ENCODE data around the gene TRAF7.

Gene TRAF7

GRCh38 chr16:2190659-2191445 lies 35.3 kb downstream of the TRAF7 start:
- Histone ChIP-seq H3K9ac (ENCODE audit: low read length) (no peak overlapping the region), H2AFZ (ENCODE audit: low read length) (no peak overlapping the region), H3K36me3 (replicated peaks; ENCODE audit: insufficient read depth, low read length) (no peaks in the 10 kb centered on the region)

GRCh38 chr16:2191446-2191706 lies 35.8 kb downstream of the TRAF7 start:
- no peak overlapping the region for H3K9ac ChIP-seq (ENCODE audit: low read length)
- H3F3A ChIP-seq (ENCODE audit: insufficient read depth, low read length), result no peaks in the 10 kb centered on the region
- H3K9me2 ChIP-seq (replicated peaks; ENCODE audit: insufficient read depth, low read length), result no peaks in the 10 kb centered on the region
- no peaks in the 10 kb centered on the region for H3K79me2 ChIP-seq (ENCODE audit: low read length)
- H3K27ac ChIP-seq (ENCODE audit: low read length), result no peak overlapping the region
- no peaks in the 10 kb centered on the region for H4K20me1 ChIP-seq (ENCODE audit: insufficient read depth, low read length)
- H3K4me3 ChIP-seq (ENCODE audit: low read length), result no peak overlapping the region
- no peak for DNase-seq
- H3K4me2 ChIP-seq (ENCODE audit: low read depth, low read length), result no peak overlapping the region
- H3K27me3 ChIP-seq (replicated peaks; ENCODE audit: insufficient read depth, low read length), result peaks cover 84% of the 10 kb centered on the region
- no peaks in the 10 kb centered on the region for H3K36me3 ChIP-seq (replicated peaks; ENCODE audit: insufficient read depth, low read length)
- no peaks in the 10 kb centered on the region for H3K9me3 ChIP-seq (replicated peaks; ENCODE audit: insufficient read depth, low read length)
- TF ChIP-seq EZH2 (optimal IDR thresholded peaks at IDR 0.05; ENCODE audit: low read depth, low read length) (no peak), CTCF (IDR thresholded peaks at IDR 0.05; ENCODE audit: low read length) (no peak), EZH2phosphoT487 (IDR thresholded peaks at IDR 0.05; ENCODE audit: low read length) (no peak)
- H3K4me1 ChIP-seq (ENCODE audit: low read length), result no peaks in the 10 kb centered on the region
- H2AFZ ChIP-seq (ENCODE audit: low read length), result no peak overlapping the region

More at GRCh38 chr16:2190659-2191445, 35.3 kb downstream of the TRAF7 start:
- no peaks in the 10 kb centered on the region for H3K79me2 ChIP-seq (ENCODE audit: low read length)
- TF ChIP-seq EZH2 (optimal IDR thresholded peaks at IDR 0.05; ENCODE audit: low read depth, low read length) (no peak), CTCF (IDR thresholded peaks at IDR 0.05; ENCODE audit: low read length) (no peak), EZH2phosphoT487 (IDR thresholded peaks at IDR 0.05; ENCODE audit: low read length) (no peak)
- H3K4me1 ChIP-seq (ENCODE audit: low read length), result no peaks in the 10 kb centered on the region
- no peak overlapping the region for H3K4me3 ChIP-seq (ENCODE audit: low read length)
- no peak overlapping the region for H3K4me2 ChIP-seq (ENCODE audit: low read depth, low read length)
- H4K20me1 ChIP-seq (ENCODE audit: insufficient read depth, low read length), result no peaks in the 10 kb centered on the region
- H3F3A ChIP-seq (ENCODE audit: insufficient read depth, low read length), result no peaks in the 10 kb centered on the region
- DNase-seq, result no peak
- no peak overlapping the region for H3K27ac ChIP-seq (ENCODE audit: low read length)
- H3K27me3 ChIP-seq (replicated peaks; ENCODE audit: insufficient read depth, low read length), result peaks cover 88% of the 10 kb centered on the region
- H3K9me2 ChIP-seq (replicated peaks; ENCODE audit: insufficient read depth, low read length), result no peaks in the 10 kb centered on the region
- H3K9me3 ChIP-seq (replicated peaks; ENCODE audit: insufficient read depth, low read length), result no peaks in the 10 kb centered on the region

- no peaks in the 10 kb centered on the region for H3K4me1 ChIP-seq (ENCODE audit: low read length)
- no peak overlapping the region for H3K4me2 ChIP-seq (ENCODE audit: low read depth, low read length)
- no peaks in the 10 kb centered on the region for H3K9me3 ChIP-seq (replicated peaks; ENCODE audit: insufficient read depth, low read length)
- H3K9ac ChIP-seq (ENCODE audit: low read length), result no peak overlapping the region
- no peaks in the 10 kb centered on the region for H3F3A ChIP-seq (ENCODE audit: insufficient read depth, low read length)
- H3K9me2 ChIP-seq (replicated peaks; ENCODE audit: insufficient read depth, low read length), result no peaks in the 10 kb centered on the region
- H3K27me3 ChIP-seq (replicated peaks; ENCODE audit: insufficient read depth, low read length), result peaks cover 84% of the 10 kb centered on the region
- H3K27ac ChIP-seq (ENCODE audit: low read length), result no peak overlapping the region
- no peak overlapping the region for H3K4me3 ChIP-seq (ENCODE audit: low read length)
- no peak overlapping the region for H2AFZ ChIP-seq (ENCODE audit: low read length)
- no peaks in the 10 kb centered on the region for H3K79me2 ChIP-seq (ENCODE audit: low read length)
- no peak for DNase-seq
- H4K20me1 ChIP-seq (ENCODE audit: insufficient read depth, low read length), result no peaks in the 10 kb centered on the region
- no peaks in the 10 kb centered on the region for H3K36me3 ChIP-seq (replicated peaks; ENCODE audit: insufficient read depth, low read length)
- TF ChIP-seq EZH2 (optimal IDR thresholded peaks at IDR 0.05; ENCODE audit: low read depth, low read length) (no peak), EZH2phosphoT487 (IDR thresholded peaks at IDR 0.05; ENCODE audit: low read length) (no peak), CTCF (IDR thresholded peaks at IDR 0.05; ENCODE audit: low read length) (no peak)
These were observed 38.7 kb downstream of the TRAF7 start for GRCh38 chr16:2194166-2194834.

All from MM.1S (cell line).